ENCODE data around the gene WNT8A. TPM values are rescaled to one million over a fixed set of nuclear protein-coding genes. Genes with fewer than 3 reads are reported as not detected.

WNT8A gene
- total and polyA plus RNA-seq, 2 of the 4 experiments (the other 2 are of a cell fraction), result not detected

DNA sequence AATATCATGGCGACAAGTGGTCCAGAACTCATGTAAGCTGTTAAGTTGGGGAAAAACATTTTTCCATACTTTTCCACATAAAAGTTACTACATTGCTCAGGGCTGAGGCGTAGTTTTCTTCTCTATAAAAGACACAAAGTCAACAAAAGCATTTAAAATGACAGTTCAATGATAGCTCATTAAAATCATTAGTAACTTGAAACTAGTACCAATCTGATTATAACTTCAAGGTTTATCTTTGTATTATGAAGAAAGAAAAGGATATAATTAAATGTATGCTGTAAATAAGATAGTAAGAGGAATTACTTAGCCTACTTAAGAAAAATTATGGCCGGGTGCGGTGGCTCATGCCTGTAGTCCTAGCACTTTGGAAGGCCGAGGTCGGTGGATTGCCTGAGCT is 45.5 kb downstream of the WNT8A start:
- Histone ChIP-seq H3K56ac (ENCODE audit: extremely low read depth, insufficient read depth, low read length) (no peak overlapping the region), H3K9me1 (ENCODE audit: insufficient read depth, low read length) (no peaks in the 10 kb centered on the region), H3K36me3 (ENCODE audit: control insufficient read depth, insufficient read depth, low read length) (no peaks in the 10 kb centered on the region), H3K9ac (ENCODE audit: low read depth, low read length) (no peak overlapping the region), H3K27ac (ENCODE audit: insufficient read depth, low read length) (no peak overlapping the region), H3K79me1 (ENCODE audit: low read depth in 1 of 2, low read length in 2 of 2) (no peaks in the 10 kb centered on the region), H3K14ac (replicated peaks; ENCODE audit: low read depth, low read length) (no peak overlapping the region), H3K4me3 (ENCODE audit: insufficient read depth, low read depth, low read length) (no peak overlapping the region), H3K27me3 (ENCODE audit: control insufficient read depth, insufficient read depth, low read length) (no peaks in the 10 kb centered on the region; the same call in none of the 2 replicates), H3K4me2 (ENCODE audit: low read depth, low read length) (no peak overlapping the region), H2AFZ (replicated peaks; ENCODE audit: low read length, poor library complexity) (no peak overlapping the region), H2AK5ac (ENCODE audit: low read depth, low read length) (no peak overlapping the region), H2BK15ac (ENCODE audit: low read depth, low read length) (no peak overlapping the region), H3K4ac (ENCODE audit: low read depth, low read length) (no peak overlapping the region), H4K20me1 (ENCODE audit: insufficient read depth, low read length) (no peaks in the 10 kb centered on the region), H2BK120ac (ENCODE audit: low read depth, low read length) (no peak overlapping the region), H3K23ac (ENCODE audit: low read depth, low read length) (no peak overlapping the region), H2BK5ac (ENCODE audit: low read depth, low read length, poor library complexity, severe bottlenecking) (no peak overlapping the region), H3K4me1 (ENCODE audit: control insufficient read depth, insufficient read depth, low read length) (no peaks in the 10 kb centered on the region), H3K18ac (ENCODE audit: low read depth, low read length) (no peak overlapping the region), H2AK9ac (replicated peaks; ENCODE audit: low read depth, low read length, poor library complexity) (no peak overlapping the region), H3K9me3 (ENCODE audit: control insufficient read depth, insufficient read depth, low read length) (no peaks in the 10 kb centered on the region), H4K8ac (ENCODE audit: low read depth in 2 of 2, low read length in 2 of 2) (no peak overlapping the region), H4K91ac (ENCODE audit: insufficient read depth, low read depth, low read length) (no peak overlapping the region), H2BK20ac (ENCODE audit: low read depth, low read length) (no peak overlapping the region), H4K5ac (ENCODE audit: low read depth, low read length) (no peak overlapping the region)
- POLR2A ChIA-PET (ENCODE audit: unreplicated experiment), result no interaction called here
- dilution Hi-C loops (cut with HindIII; ENCODE audit: low sequenced_read_pairs, unreplicated experiment), result no loop called here
- no peak for DNase-seq
- ATAC-seq (ENCODE audit: low read depth), result no peak
- CTCF ChIA-PET, result no interaction called here
- no TSS peak for BruUV-seq (replicated peaks)
- intact Hi-C loops (cut with micrococcal nuclease), result no loop called here
- WGBS, 2 experiments (ENCODE audit: extremely low coverage in 2 of 2, insufficient read length in 1 of 2), result 100% methylated on average over 2 of the region's 6 CpGs; no CpG with 5 or more reads in 1 of the 2 experiments
- in situ Hi-C loops (cut with MboI; ENCODE audit: low sequenced_read_pairs), result loop anchor here (25.0 kb wide), 2 partner anchors 92 to 492 kb away; partner anchors contain the start of gene FAM13B
- TF ChIP-seq FOS (IDR thresholded peaks at IDR 0.05; ENCODE audit: low read depth, low read length) (no peak), CEBPB (IDR thresholded peaks at IDR 0.05; ENCODE audit: low read depth, low read length) (no peak)
- TF ChIP-seq, protein P1, sequence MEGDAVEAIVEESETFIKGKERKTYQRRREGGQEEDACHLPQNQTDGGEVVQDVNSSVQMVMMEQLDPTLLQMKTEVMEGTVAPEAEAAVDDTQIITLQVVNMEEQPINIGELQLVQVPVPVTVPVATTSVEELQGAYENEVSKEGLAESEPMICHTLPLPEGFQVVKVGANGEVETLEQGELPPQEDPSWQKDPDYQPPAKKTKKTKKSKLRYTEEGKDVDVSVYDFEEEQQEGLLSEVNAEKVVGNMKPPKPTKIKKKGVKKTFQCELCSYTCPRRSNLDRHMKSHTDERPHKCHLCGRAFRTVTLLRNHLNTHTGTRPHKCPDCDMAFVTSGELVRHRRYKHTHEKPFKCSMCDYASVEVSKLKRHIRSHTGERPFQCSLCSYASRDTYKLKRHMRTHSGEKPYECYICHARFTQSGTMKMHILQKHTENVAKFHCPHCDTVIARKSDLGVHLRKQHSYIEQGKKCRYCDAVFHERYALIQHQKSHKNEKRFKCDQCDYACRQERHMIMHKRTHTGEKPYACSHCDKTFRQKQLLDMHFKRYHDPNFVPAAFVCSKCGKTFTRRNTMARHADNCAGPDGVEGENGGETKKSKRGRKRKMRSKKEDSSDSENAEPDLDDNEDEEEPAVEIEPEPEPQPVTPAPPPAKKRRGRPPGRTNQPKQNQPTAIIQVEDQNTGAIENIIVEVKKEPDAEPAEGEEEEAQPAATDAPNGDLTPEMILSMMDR (conservative IDR thresholded peaks at IDR 0.05; ENCODE audit: low read depth, low read length), result no peak
